ENCODE measurements around the gene PALLD.
"Not testable (repeated sequence)": the region's sequence is repeated elsewhere in the genome, so short reads cannot be mapped to it uniquely, and the experiment has no call there.

Gene PALLD

GRCh38 chr4:168945291-168945690, 448.4 kb downstream of the PALLD start:
- DNase-seq (ENCODE audit: low read depth, low spot score) = no peak

GRCh38 chr4:168952821-168953246, 456.0 kb downstream of the PALLD start:
- DNase-seq (ENCODE audit: low read depth, low spot score) = not testable (repeated sequence)

GRCh38 chr4:168955674-168956073, 458.8 kb downstream of the PALLD start:
- no peak for DNase-seq (ENCODE audit: low read depth, low spot score)

GRCh38 chr4:168960716-168961115, 463.9 kb downstream of the PALLD start:
- no peak for DNase-seq (ENCODE audit: low read depth, low spot score)

- no peak for DNase-seq (ENCODE audit: low read depth, low spot score)
These were observed 475.7 kb downstream of the PALLD start for GRCh38 chr4:168972596-168972995.
